K562 (cell line): ENCODE results near the gene ITPRIP. TPM values are rescaled to one million over a fixed set of nuclear protein-coding genes. Genes with fewer than 3 reads are reported as not detected.

Source experiments
- ATAC-seq: fragments of 200-7000 bp; cut with Tn5 transposase; 3 replicates; pipeline ENCODE4 v1.9.1; 2020; ENCODE audit warnings: moderate library complexity
- BruUV-seq: library from RNA; stranded (reverse); fragments of 400-500 nt; replicated peaks from 2 replicates; lab custom pipeline; 2021; lab: Mats Ljungman, UMichigan
- CTCF ChIA-PET: fragments of 300-600 bp; formaldehyde crosslinking; extraction: SDS; loops from one replicate; lab custom pipeline; 2021; ENCODE audit warnings: low intra/inter-chr PET ratio; lab: Yijun Ruan, JAX
- POLR2A ChIA-PET: fragments of 300-600, 350-650 bp; sonication (Branson Sonifier 250); formaldehyde crosslinking; extraction: SDS; loops from one replicate; lab custom pipeline; 2021; ENCODE audit warnings: antibody characterized with exemption, inconsistent platforms; lab: Yijun Ruan, JAX
- DNase-seq, 4 experiments: peaks; one replicate each; pipeline versions ENCODE4 v3.0.0 to v3.0.0-alpha.2; 2011 to 2018; ENCODE audit warnings: low spot score in 3 of 4, mixed read lengths in 3 of 4; ENCODE audit errors: extremely low read depth in 1 of 4
- FAIRE-seq: peaks from 2 replicates; lab custom pipeline; 2011; peaks lifted over from hg19 to GRCh38; lab: Jason Lieb, UNC
- H2AFZ ChIP-seq: 2 replicates; pipeline ENCODE4 v1.6.0; 2011; ENCODE audit warnings: low read depth, low read length, control low read depth, inconsistent platforms
- H3K27ac ChIP-seq: fragments of 200-600 bp; 3 replicates; pipeline ENCODE4 v1.8.0; 2011; ENCODE audit warnings: low read depth, mild to moderate bottlenecking, control low read depth, inconsistent platforms, low read length, moderate library complexity, mixed read lengths; ENCODE audit errors: extremely low read depth
- H3K27me3 ChIP-seq, 2 experiments: fragments of 300-600 bp in 1 of 2; 2 replicates in 1 of 2; 3 replicates in 1 of 2; pipeline versions ENCODE4 v1.6.0 to v1.8.0; 2011; ENCODE audit warnings: inconsistent platforms in 2 of 2, low read length in 2 of 2, mild to moderate bottlenecking in 1 of 2, mixed read lengths in 1 of 2, moderate library complexity in 1 of 2; ENCODE audit not compliant: control insufficient read depth in 2 of 2, insufficient read depth in 2 of 2
- H3K36me3 ChIP-seq: fragments of 300-600 bp; 3 replicates; pipeline ENCODE4 v1.8.0; 2011; ENCODE audit warnings: mild to moderate bottlenecking, low read length, inconsistent platforms; ENCODE audit not compliant: control insufficient read depth, insufficient read depth
- H3K4me1 ChIP-seq, 2 experiments: fragments of 200-600 bp in 1 of 2; replicated peaks in 1 of 2; 2 replicates in 1 of 2; 3 replicates in 1 of 2; pipeline versions ENCODE4 v1.5.1 to v1.8.0; 2011; ENCODE audit warnings: inconsistent platforms in 2 of 2, low read length in 2 of 2, mild to moderate bottlenecking in 1 of 2, mixed read lengths in 1 of 2, moderate library complexity in 1 of 2; ENCODE audit not compliant: control insufficient read depth in 2 of 2, insufficient read depth in 2 of 2
- H3K4me2 ChIP-seq: 2 replicates; pipeline ENCODE4 v1.6.1; 2011; ENCODE audit warnings: low read length, control low read depth, inconsistent platforms, mixed read lengths; ENCODE audit not compliant: insufficient read depth
- H3K4me3 ChIP-seq: fragments of 200-600 bp; sonication (generic), shearing (Covaris generic); 2 replicates; pipeline ENCODE4 v1.5.1; 2016; ENCODE audit warnings: control low read depth, inconsistent platforms
- H3K79me2 ChIP-seq: fragments of 200-600 bp; 3 replicates; pipeline ENCODE4 v1.8.0; 2011; ENCODE audit warnings: low read length, inconsistent platforms; ENCODE audit not compliant: control insufficient read depth, insufficient read depth
- H3K9ac ChIP-seq, 2 experiments: 2 replicates each; pipeline versions ENCODE4 v1.6.0 to v1.6.1; 2011; ENCODE audit warnings: low read depth in 2 of 2, low read length in 2 of 2, control low read depth in 1 of 2, inconsistent platforms in 1 of 2, mild to moderate bottlenecking in 1 of 2, mixed read lengths in 1 of 2; ENCODE audit not compliant: insufficient read depth in 1 of 2
- H3K9me1 ChIP-seq: one replicate; pipeline ENCODE4 v1.6.0; 2011; ENCODE audit warnings: inconsistent platforms, mild to moderate bottlenecking, low read length, moderate library complexity; ENCODE audit not compliant: control insufficient read depth, insufficient read depth
- H3K9me3 ChIP-seq: replicated peaks from 2 replicates; pipeline ENCODE4 v1.5.1; 2011; ENCODE audit warnings: low read depth, low read length, inconsistent platforms; ENCODE audit not compliant: control insufficient read depth, insufficient read depth
- H4K20me1 ChIP-seq: replicated peaks from 2 replicates; pipeline ENCODE4 v1.6.1; 2011; ENCODE audit warnings: low read length, inconsistent platforms, mixed read lengths; ENCODE audit not compliant: control insufficient read depth, insufficient read depth
- CHAMP1 ChIP-seq: fragments of 450-650 bp; IDR thresholded peaks from 2 replicates; pipeline ENCODE4 v1.6.1; 2016; ENCODE audit warnings: mild to moderate bottlenecking
- NR2C1 ChIP-seq, 2 experiments: fragments of 450-650 bp; IDR thresholded peaks; 2 replicates each; pipeline ENCODE4 v1.6.1; 2017; ENCODE audit warnings: mild to moderate bottlenecking in 2 of 2, antibody characterized with exemption in 1 of 2, inconsistent platforms in 1 of 2, missing compliant biosample characterization in 1 of 2, missing genetic modification characterization in 1 of 2
- NR2C2 ChIP-seq, 2 experiments: fragments of 200-800 bp in 1 of 2; sonication (Bioruptor generic) in 1 of 2; sonication (generic) in 1 of 2; formaldehyde crosslinking in 1 of 2; IDR thresholded peaks; 2 replicates each; pipeline versions ENCODE4 v1.6.1 to v1.8.0; 2016 to 2022; ENCODE audit warnings: mild to moderate bottlenecking in 1 of 2, missing compliant biosample characterization in 1 of 2, missing genetic modification characterization in 1 of 2, missing genetic modification reagents in 1 of 2
- NRF1 ChIP-seq, 2 experiments: fragments of 450-650 bp; IDR thresholded peaks in 1 of 2; conservative IDR thresholded peaks in 1 of 2; 2 replicates each; pipeline ENCODE4 v1.6.1; 2014; ENCODE audit warnings: mild to moderate bottlenecking in 2 of 2
- RBBP5 ChIP-seq: fragments of 200-600 bp; sonication (generic); IDR thresholded peaks from 2 replicates; pipeline ENCODE4 v1.6.1; 2012; ENCODE audit warnings: borderline replicate concordance, mild to moderate bottlenecking, low read length, control low read depth, inconsistent platforms; ENCODE audit not compliant: insufficient read depth, poor library complexity, severe bottlenecking
- RUNX1 ChIP-seq: sonication (generic); IDR thresholded peaks from 2 replicates; pipeline ENCODE4 v1.6.1; 2016; ENCODE audit warnings: antibody characterized with exemption, low read depth
- SMAD3 ChIP-seq: fragments of 450-650 bp; formaldehyde crosslinking; conservative IDR thresholded peaks from 2 replicates; pipeline ENCODE4 v1.4.0; 2020; ENCODE audit warnings: mild to moderate bottlenecking
- SPI1 ChIP-seq: IDR thresholded peaks from 2 replicates; pipeline ENCODE4 v1.6.1; 2011; ENCODE audit warnings: low read depth, low read length, control low read depth, borderline replicate concordance
- WGBS: fragments of 100-300 bp; shearing (Covaris generic); methylation state at CpG from one replicate; pipeline ENCODE4 v1.1.6; 2016; ENCODE audit warnings: low coverage, mixed read lengths; ENCODE audit not compliant: insufficient coverage; ENCODE audit errors: missing lambda C conversion rate; 5-methylcytosine and 5-hydroxymethylcytosine counted together
- in situ Hi-C: fragments of 300-500 bp; cut with MboI; formaldehyde crosslinking; loops from 4 replicates; pipeline ENCODE4 v1.15.0; 2018; ENCODE audit warnings: inconsistent platforms, mixed read lengths
- intact Hi-C: fragments of 100-400 bp; cut with micrococcal nuclease; formaldehyde crosslinking; loops from 2 replicates; pipeline ENCODE4 v1.14.2; 2022
- polyA plus RNA-seq, 8 experiments: library from polyadenylated mRNA; depleted of rRNA in 4 of 8; stranded (reverse) in 5 of 8; unstranded in 3 of 8; fragments of >200 nt; fragmentation: Nextera tagmentation in 2 of 8; fragmentation: Illumina TruSeq in 1 of 8; extraction: Ambion mirVana in 2 of 8; extraction: Trizol in 1 of 8; gene quantifications; 2 replicates each; pipeline versions ENCODE4 v1.2.1 to v1.2.3, GENCODE V29; 2011 to 2014; ENCODE audit warnings: inconsistent platforms in 1 of 8, missing spikeins in 1 of 8
- total RNA-seq, 7 experiments: library from RNA; depleted of rRNA in 6 of 7; stranded (reverse); fragments of >200 nt in 6 of 7; fragmentation: Illumina TruSeq in 2 of 7; extraction: Trizol in 2 of 7; gene quantifications; 2 replicates each; pipeline versions ENCODE4 v1.2.1 to v1.2.3, GENCODE V29; 2011 to 2021; ENCODE audit warnings: low replicate concordance in 1 of 7

Gene ITPRIP
- total and polyA plus RNA-seq, 9 of the 15 experiments (the other 6 are each of a cell fraction or from before 2014, with no cell fraction given): 4.4 to 28.5 (median 10.9) TPM

GRCh38 chr10:104337521-104337984 is 712 bp downstream of the ITPRIP start:
- BruUV-seq: no TSS peak
- POLR2A ChIA-PET: interaction anchor here (0.8 to 1.6 kb wide), 3 partner anchors 8 to 16 kb away, joined by 3 to 4 read pairs (median 4); partner anchors contain the start of gene CFAP58

More at GRCh38 chr10:104337521-104337984, 712 bp downstream of the ITPRIP start:
- no peak for FAIRE-seq
- in situ Hi-C loops (no loop called here), intact Hi-C loops (loop anchor here (1.0 kb wide), 1 partner anchor 14 kb away; no protein-coding TSS in a partner anchor)
- Histone ChIP-seq H3K9me1 (no peaks in the 10 kb centered on the region), H3K9ac (peak overlapping the region; percentile 87 to 93), H3K36me3 (peaks cover 35% of the 10 kb centered on the region; the same call in 2 of the 3 replicates), H4K20me1 (peaks cover 20% of the 10 kb centered on the region), H3K79me2 (peaks cover 92% of the 10 kb centered on the region), H3K4me2 (peak overlapping the region; percentile 91; the same call in 1 of the 2 replicates), H3K27ac (peak overlapping the region; percentile 98), H3K9me3 (no peaks in the 10 kb centered on the region), H2AFZ (no peak overlapping the region), H3K27me3 (no peaks in the 10 kb centered on the region), H3K4me3 (peak overlapping the region; percentile 98), H3K4me1 (peaks cover 28 to 51% of the 10 kb centered on the region in 2 experiments)
- peak in 3 of 4 experiments; percentile 31 to 52 (median 43) for DNase-seq
- peak; percentile 25 for ATAC-seq
- CTCF ChIA-PET: no interaction called here
- 0% methylated on average over 11 of the region's 23 CpGs for WGBS
- TF ChIP-seq CHAMP1: no peak
- no peak for TF ChIP-seq NR2C2 (CRISPR knock-in tag; IDR thresholded peaks at IDR 0.05)
- TF ChIP-seq NR2C2 (tag; IDR thresholded peaks at IDR 0.05): peak; percentile 66
- no peak for TF ChIP-seq RUNX1
- TF ChIP-seq RBBP5: peak; percentile 18
- peak; percentile 90 for TF ChIP-seq SPI1
- no peak for TF ChIP-seq SMAD3 (CRISPR knock-in tag)
- TF ChIP-seq NR2C1 (IDR thresholded peaks at IDR 0.05): no peak
- TF ChIP-seq NR2C1 (tag; IDR thresholded peaks at IDR 0.05): peak; percentile 28; the same call in 1 of the 2 replicates
- TF ChIP-seq NRF1 (conservative IDR thresholded peaks at IDR 0.05 in 1 of 2, IDR thresholded peaks at IDR 0.05 in 1 of 2): peak in 1 of 2 experiments; percentile 60; a peak in 3 of 4 replicates
